ENCODE data around the gene HIPK3.

- no peak for TF ChIP-seq CTCF (IDR thresholded peaks at IDR 0.05; ENCODE audit: low read depth, low read length)
- no peak for TF ChIP-seq MAX (IDR thresholded peaks at IDR 0.05; ENCODE audit: low read depth, low read length)
- no peak for TF ChIP-seq POLR2A (IDR thresholded peaks at IDR 0.05; ENCODE audit: extremely low read depth, insufficient read length)
- no peak for TF ChIP-seq MYC (IDR thresholded peaks at IDR 0.05; ENCODE audit: low read depth, low read length)
These were observed 50.8 kb downstream of the HIPK3 start for GRCh38 chr11:33307984-33308383.

Measured in NB4 (cell line).